Erythroblast (primary cell): ENCODE data around the gene KRT5.

Experiments
- GATA1 ChIP-seq: IDR thresholded peaks from 2 replicates; pipeline ENCODE4 v1.6.1; 2011; ENCODE audit warnings: low read depth, mild to moderate bottlenecking, control low read depth, low read length, moderate library complexity
- POLR2A ChIP-seq: IDR thresholded peaks from 2 replicates; pipeline ENCODE4 v1.6.1; 2011; ENCODE audit warnings: mild to moderate bottlenecking, low read length

DNA sequence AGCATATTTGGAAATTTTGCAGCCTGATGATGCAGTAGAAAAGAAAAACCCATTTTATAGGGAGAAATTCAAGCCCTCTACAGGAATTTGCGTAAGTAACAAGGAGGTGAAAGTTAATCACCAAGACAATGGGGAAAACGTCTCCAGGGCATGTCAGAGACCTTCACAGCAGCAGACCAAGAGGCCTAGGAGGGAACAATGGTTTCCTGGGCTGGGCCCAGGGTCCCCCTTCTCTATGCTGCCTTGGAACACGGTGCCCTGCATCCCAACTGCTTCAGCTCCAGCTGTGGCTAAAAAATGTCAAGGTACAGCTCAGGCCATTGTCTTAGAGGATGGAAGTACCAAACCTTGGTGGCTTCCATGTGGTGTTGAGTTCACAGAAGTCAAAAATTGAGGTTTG lies 40.1 kb downstream of the KRT5 start:
- TF ChIP-seq POLR2A: no peak
- no peak for TF ChIP-seq GATA1
